Activated naive CD4-positive, alpha-beta T cell (primary cell): ENCODE measurements around the gene AANAT.
"Not testable (repeated sequence)": the region's sequence is repeated elsewhere in the genome, so short reads cannot be mapped to it uniquely, and the experiment has no call there.

Experiments
- DNase-seq, 4 experiments: peaks; one replicate each; lab custom pipeline; 2025; lab: John Stamatoyannopoulos, UW

AANAT gene

GRCh38 chr17:76506408-76507345 is 39.3 kb downstream of the AANAT start:
- peak; percentile 76 to 89 (median 84) for DNase-seq

GRCh38 chr17:76508472-76509063 is 41.2 kb downstream of the AANAT start:
- DNase-seq, result not testable (repeated sequence)

- no peak for DNase-seq
Measured at GRCh38 chr17:76510831-76511244, 43.4 kb downstream of the AANAT start.

GRCh38 chr17:76511668-76512365 is 44.4 kb downstream of the AANAT start:
- no peak for DNase-seq

GRCh38 chr17:76512366-76513305 is 45.2 kb downstream of the AANAT start:
- no peak for DNase-seq

GRCh38 chr17:76513306-76513692 is 45.9 kb downstream of the AANAT start:
- no peak for DNase-seq

GRCh38 chr17:76514355-76514754 is 47.0 kb downstream of the AANAT start:
- not testable (repeated sequence) for DNase-seq

GRCh38 chr17:76515274-76515949 is 48.0 kb downstream of the AANAT start:
- peak in 3 of 4 experiments; percentile 22 to 70 (median 68) for DNase-seq

- DNase-seq, result no peak
Measured at GRCh38 chr17:76517638-76518038, 50.2 kb downstream of the AANAT start.

GRCh38 chr17:76519048-76519966 is 51.9 kb downstream of the AANAT start:
- DNase-seq, result no peak
